K562 (cell line): ENCODE data around the gene TBX6. TPM values are rescaled to one million over a fixed set of nuclear protein-coding genes. Genes with fewer than 3 reads are reported as not detected.
A peak's percentile ranks its signal among the peaks of the same experiment; 100 is the strongest.

Source experiments
- ATAC-seq: fragments of 200-7000 bp; cut with Tn5 transposase; 3 replicates; pipeline ENCODE4 v1.9.1; 2020; ENCODE audit warnings: moderate library complexity
- BruUV-seq: library from RNA; stranded (reverse); fragments of 400-500 nt; replicated peaks from 2 replicates; lab custom pipeline; 2021; lab: Mats Ljungman, UMichigan
- CTCF ChIA-PET: fragments of 300-600 bp; formaldehyde crosslinking; extraction: SDS; loops from one replicate; lab custom pipeline; 2021; ENCODE audit warnings: low intra/inter-chr PET ratio; lab: Yijun Ruan, JAX
- POLR2A ChIA-PET: fragments of 300-600, 350-650 bp; sonication (Branson Sonifier 250); formaldehyde crosslinking; extraction: SDS; loops from one replicate; lab custom pipeline; 2021; ENCODE audit warnings: antibody characterized with exemption, inconsistent platforms; lab: Yijun Ruan, JAX
- DNase-seq, 4 experiments: peaks; one replicate each; pipeline versions ENCODE4 v3.0.0 to v3.0.0-alpha.2; 2011 to 2018; ENCODE audit warnings: low spot score in 3 of 4, mixed read lengths in 3 of 4; ENCODE audit errors: extremely low read depth in 1 of 4
- FAIRE-seq: peaks from 2 replicates; lab custom pipeline; 2011; peaks lifted over from hg19 to GRCh38; lab: Jason Lieb, UNC
- H2AFZ ChIP-seq: 2 replicates; pipeline ENCODE4 v1.6.0; 2011; ENCODE audit warnings: low read depth, low read length, control low read depth, inconsistent platforms
- H3K27ac ChIP-seq: fragments of 200-600 bp; 3 replicates; pipeline ENCODE4 v1.8.0; 2011; ENCODE audit warnings: low read depth, mild to moderate bottlenecking, control low read depth, inconsistent platforms, low read length, moderate library complexity, mixed read lengths; ENCODE audit errors: extremely low read depth
- H3K27me3 ChIP-seq, 2 experiments: fragments of 300-600 bp in 1 of 2; 2 replicates in 1 of 2; 3 replicates in 1 of 2; pipeline versions ENCODE4 v1.6.0 to v1.8.0; 2011; ENCODE audit warnings: inconsistent platforms in 2 of 2, low read length in 2 of 2, mild to moderate bottlenecking in 1 of 2, mixed read lengths in 1 of 2, moderate library complexity in 1 of 2; ENCODE audit not compliant: control insufficient read depth in 2 of 2, insufficient read depth in 2 of 2
- H3K36me3 ChIP-seq: fragments of 300-600 bp; 3 replicates; pipeline ENCODE4 v1.8.0; 2011; ENCODE audit warnings: mild to moderate bottlenecking, low read length, inconsistent platforms; ENCODE audit not compliant: control insufficient read depth, insufficient read depth
- H3K4me1 ChIP-seq, 2 experiments: fragments of 200-600 bp in 1 of 2; replicated peaks in 1 of 2; 2 replicates in 1 of 2; 3 replicates in 1 of 2; pipeline versions ENCODE4 v1.5.1 to v1.8.0; 2011; ENCODE audit warnings: inconsistent platforms in 2 of 2, low read length in 2 of 2, mild to moderate bottlenecking in 1 of 2, mixed read lengths in 1 of 2, moderate library complexity in 1 of 2; ENCODE audit not compliant: control insufficient read depth in 2 of 2, insufficient read depth in 2 of 2
- H3K4me2 ChIP-seq: 2 replicates; pipeline ENCODE4 v1.6.1; 2011; ENCODE audit warnings: low read length, control low read depth, inconsistent platforms, mixed read lengths; ENCODE audit not compliant: insufficient read depth
- H3K4me3 ChIP-seq: fragments of 200-600 bp; sonication (generic), shearing (Covaris generic); 2 replicates; pipeline ENCODE4 v1.5.1; 2016; ENCODE audit warnings: control low read depth, inconsistent platforms
- H3K79me2 ChIP-seq: fragments of 200-600 bp; 3 replicates; pipeline ENCODE4 v1.8.0; 2011; ENCODE audit warnings: low read length, inconsistent platforms; ENCODE audit not compliant: control insufficient read depth, insufficient read depth
- H3K9ac ChIP-seq, 2 experiments: 2 replicates each; pipeline versions ENCODE4 v1.6.0 to v1.6.1; 2011; ENCODE audit warnings: low read depth in 2 of 2, low read length in 2 of 2, control low read depth in 1 of 2, inconsistent platforms in 1 of 2, mild to moderate bottlenecking in 1 of 2, mixed read lengths in 1 of 2; ENCODE audit not compliant: insufficient read depth in 1 of 2
- H3K9me1 ChIP-seq: one replicate; pipeline ENCODE4 v1.6.0; 2011; ENCODE audit warnings: inconsistent platforms, mild to moderate bottlenecking, low read length, moderate library complexity; ENCODE audit not compliant: control insufficient read depth, insufficient read depth
- H3K9me3 ChIP-seq: replicated peaks from 2 replicates; pipeline ENCODE4 v1.5.1; 2011; ENCODE audit warnings: low read depth, low read length, inconsistent platforms; ENCODE audit not compliant: control insufficient read depth, insufficient read depth
- H4K20me1 ChIP-seq: replicated peaks from 2 replicates; pipeline ENCODE4 v1.6.1; 2011; ENCODE audit warnings: low read length, inconsistent platforms, mixed read lengths; ENCODE audit not compliant: control insufficient read depth, insufficient read depth
- ESRRA ChIP-seq: fragments of 450-650 bp; IDR thresholded peaks from 2 replicates; pipeline ENCODE4 v1.6.1; 2014; ENCODE audit warnings: low read depth, mild to moderate bottlenecking, moderate library complexity, borderline replicate concordance
- NFIC ChIP-seq: fragments of 450-650 bp; IDR thresholded peaks from 2 replicates; pipeline ENCODE4 v1.6.1; 2017; ENCODE audit warnings: mild to moderate bottlenecking, inconsistent platforms
- POLR2A ChIP-seq: fragments of 450-650 bp; conservative IDR thresholded peaks from 2 replicates; pipeline ENCODE4 v1.6.1; 2016
- POLR2AphosphoS5 ChIP-seq: IDR thresholded peaks from 2 replicates; pipeline ENCODE4 v1.6.1; 2011; ENCODE audit warnings: mild to moderate bottlenecking, low read depth, low read length, moderate library complexity; ENCODE audit not compliant: control insufficient read depth, insufficient read depth
- WGBS: fragments of 100-300 bp; shearing (Covaris generic); methylation state at CpG from one replicate; pipeline ENCODE4 v1.1.6; 2016; ENCODE audit warnings: low coverage, mixed read lengths; ENCODE audit not compliant: insufficient coverage; ENCODE audit errors: missing lambda C conversion rate; 5-methylcytosine and 5-hydroxymethylcytosine counted together
- in situ Hi-C: fragments of 300-500 bp; cut with MboI; formaldehyde crosslinking; loops from 4 replicates; pipeline ENCODE4 v1.15.0; 2018; ENCODE audit warnings: inconsistent platforms, mixed read lengths
- intact Hi-C: fragments of 100-400 bp; cut with micrococcal nuclease; formaldehyde crosslinking; loops from 2 replicates; pipeline ENCODE4 v1.14.2; 2022
- polyA plus RNA-seq, 8 experiments: library from polyadenylated mRNA; depleted of rRNA in 4 of 8; stranded (reverse) in 5 of 8; unstranded in 3 of 8; fragments of >200 nt; fragmentation: Nextera tagmentation in 2 of 8; fragmentation: Illumina TruSeq in 1 of 8; extraction: Ambion mirVana in 2 of 8; extraction: Trizol in 1 of 8; gene quantifications; 2 replicates each; pipeline versions ENCODE4 v1.2.1 to v1.2.3, GENCODE V29; 2011 to 2014; ENCODE audit warnings: inconsistent platforms in 1 of 8, missing spikeins in 1 of 8
- total RNA-seq, 7 experiments: library from RNA; depleted of rRNA in 6 of 7; stranded (reverse); fragments of >200 nt in 6 of 7; fragmentation: Illumina TruSeq in 2 of 7; extraction: Trizol in 2 of 7; gene quantifications; 2 replicates each; pipeline versions ENCODE4 v1.2.1 to v1.2.3, GENCODE V29; 2011 to 2021; ENCODE audit warnings: low replicate concordance in 1 of 7
- TF ChIP-seq, protein P1 (sequence below), 3 experiments: IDR thresholded peaks in 2 of 3; conservative IDR thresholded peaks in 1 of 3; 2 replicates each; pipeline ENCODE4 v1.5.1; 2011 to 2012; ENCODE audit warnings: low read length in 3 of 3, mild to moderate bottlenecking in 3 of 3, control low read depth in 2 of 3, improper control_type of control experiment in 1 of 3, inconsistent platforms in 1 of 3, low read depth in 1 of 3, mixed read lengths in 1 of 3, moderate library complexity in 1 of 3; ENCODE audit not compliant: insufficient read depth in 2 of 3

TBX6 gene
- total and polyA plus RNA-seq, 9 of the 15 experiments (the other 6 are each of a cell fraction or from before 2014, with no cell fraction given): 0.07 to 0.58 (median 0.11) TPM; not detected in 2

DNA sequence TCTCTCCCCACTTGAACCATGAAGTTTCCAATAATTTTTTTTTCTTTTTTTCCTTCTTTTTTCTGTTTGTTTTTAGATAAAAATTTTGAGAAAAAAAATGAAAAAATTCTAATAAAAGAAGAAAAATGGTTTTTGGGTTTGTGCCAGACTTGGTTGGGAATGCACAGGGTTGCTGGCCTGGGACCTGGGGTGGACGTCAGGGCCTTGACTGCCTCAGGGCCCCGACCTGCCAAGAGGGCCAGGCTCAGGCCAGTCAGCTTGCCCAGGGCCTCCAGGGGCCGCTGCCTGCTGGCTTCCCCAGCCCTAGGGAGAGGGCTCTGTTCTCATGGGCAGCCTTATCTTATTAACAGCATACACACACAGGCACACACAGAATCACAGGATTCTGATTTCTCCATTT lies 6.5 kb downstream of the TBX6 start:
- Histone ChIP-seq H3K4me3 (no peak overlapping the region), H3K36me3 (peaks cover 61% of the 10 kb centered on the region; the same call in 2 of the 3 replicates), H4K20me1 (no peaks in the 10 kb centered on the region), H3K4me1 (peaks cover 5 to 32% of the 10 kb centered on the region in 2 experiments; a peak in 4 of 5 replicates), H2AFZ (no peak overlapping the region), H3K9ac (no peak overlapping the region), H3K27me3 (no peaks in the 10 kb centered on the region), H3K9me1 (no peaks in the 10 kb centered on the region), H3K4me2 (no peak overlapping the region), H3K79me2 (0 out of 3 replicates have a peak, but pooled peaks cover 6% of the 10 kb centered on the region), H3K27ac (no peak overlapping the region), H3K9me3 (no peaks in the 10 kb centered on the region)
- FAIRE-seq: no peak
- peak; percentile 17 for ATAC-seq
- intact Hi-C loops: no loop called here
- no peak for DNase-seq
- in situ Hi-C loops: no loop called here
- WGBS: 71% methylated on average over 3 of the region's 3 CpGs
- no peak for TF ChIP-seq ESRRA
- 0 out of 2 replicates have a peak, but pooled peaks have one; percentile 3 for TF ChIP-seq POLR2AphosphoS5
- TF ChIP-seq NFIC: peak; percentile 62
- TF ChIP-seq, protein P1, sequence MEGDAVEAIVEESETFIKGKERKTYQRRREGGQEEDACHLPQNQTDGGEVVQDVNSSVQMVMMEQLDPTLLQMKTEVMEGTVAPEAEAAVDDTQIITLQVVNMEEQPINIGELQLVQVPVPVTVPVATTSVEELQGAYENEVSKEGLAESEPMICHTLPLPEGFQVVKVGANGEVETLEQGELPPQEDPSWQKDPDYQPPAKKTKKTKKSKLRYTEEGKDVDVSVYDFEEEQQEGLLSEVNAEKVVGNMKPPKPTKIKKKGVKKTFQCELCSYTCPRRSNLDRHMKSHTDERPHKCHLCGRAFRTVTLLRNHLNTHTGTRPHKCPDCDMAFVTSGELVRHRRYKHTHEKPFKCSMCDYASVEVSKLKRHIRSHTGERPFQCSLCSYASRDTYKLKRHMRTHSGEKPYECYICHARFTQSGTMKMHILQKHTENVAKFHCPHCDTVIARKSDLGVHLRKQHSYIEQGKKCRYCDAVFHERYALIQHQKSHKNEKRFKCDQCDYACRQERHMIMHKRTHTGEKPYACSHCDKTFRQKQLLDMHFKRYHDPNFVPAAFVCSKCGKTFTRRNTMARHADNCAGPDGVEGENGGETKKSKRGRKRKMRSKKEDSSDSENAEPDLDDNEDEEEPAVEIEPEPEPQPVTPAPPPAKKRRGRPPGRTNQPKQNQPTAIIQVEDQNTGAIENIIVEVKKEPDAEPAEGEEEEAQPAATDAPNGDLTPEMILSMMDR (IDR thresholded peaks at IDR 0.05 in 2 of 3, conservative IDR thresholded peaks at IDR 0.05 in 1 of 3; ENCODE audit: insufficient read depth in 2 of 3, low read depth in 1 of 3, low read length in 3 of 3): 0 out of 6 replicates have a peak, but pooled peaks of 1 of the 3 experiments have one; percentile 5
- peak; percentile 38 for TF ChIP-seq POLR2A
- ChIA-PET CTCF (no interaction called here), POLR2A (interaction anchor here (1.4 to 1.7 kb wide), 2 partner anchors 10 to 20 kb away, joined by 6 to 9 read pairs; partner anchors contain the start of gene ALDOA)
- no TSS peak for BruUV-seq
